ENCODE results near the gene NKD1. TPM values are rescaled to one million over a fixed set of nuclear protein-coding genes. Genes with fewer than 3 reads are reported as not detected.
A peak's percentile ranks its signal among the peaks of the same experiment; 100 is the strongest.

The NKD1 gene
- total RNA-seq, 8 experiments from 2014 or later = 0.13 to 20.0 (median 1.2) TPM

DNA sequence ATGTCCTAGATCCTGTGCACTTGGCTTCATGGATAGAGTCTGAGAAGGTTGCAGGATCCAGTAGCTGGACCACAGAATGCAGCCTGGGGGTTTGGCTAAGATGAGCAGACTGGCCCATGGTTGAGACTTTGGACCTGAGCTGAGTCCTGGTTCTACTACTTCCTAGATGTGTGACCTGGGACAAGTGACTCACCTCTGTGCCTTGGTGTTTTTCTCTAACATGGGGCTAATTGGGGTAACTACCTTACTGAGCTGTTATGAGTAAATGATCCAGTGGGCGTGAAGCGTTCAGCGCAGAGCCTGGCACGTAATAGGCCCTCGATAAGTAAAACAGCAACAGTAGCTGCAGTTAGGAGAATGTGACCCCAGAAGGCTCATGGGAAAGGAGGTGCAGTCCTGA lies 94.2 kb downstream of the NKD1 start:
- in situ Hi-C loops (cut with MboI; ENCODE audit: low pct_unique_long_range_greater_than_20kb in 2 of 9, low sequenced_read_pairs in 9 of 9, unreplicated experiment in 9 of 9) = no loop called here
- WGBS, 10 experiments = 92 to 100% (median 99%) methylated on average over 2 to 5 of the region's 5 CpGs; no CpG with 5 or more reads in 6 of the 10 experiments
- H3K27ac ChIP-seq = no peak overlapping the region
- no peak for ATAC-seq (replicated peaks in 6 of 8)
- peaks cover 10 to 12% of the 10 kb centered on the region in 2 donors for H3K4me1 ChIP-seq (replicated peaks in 1 of 2)
- no peak overlapping the region for H3K4me3 ChIP-seq

DNA sequence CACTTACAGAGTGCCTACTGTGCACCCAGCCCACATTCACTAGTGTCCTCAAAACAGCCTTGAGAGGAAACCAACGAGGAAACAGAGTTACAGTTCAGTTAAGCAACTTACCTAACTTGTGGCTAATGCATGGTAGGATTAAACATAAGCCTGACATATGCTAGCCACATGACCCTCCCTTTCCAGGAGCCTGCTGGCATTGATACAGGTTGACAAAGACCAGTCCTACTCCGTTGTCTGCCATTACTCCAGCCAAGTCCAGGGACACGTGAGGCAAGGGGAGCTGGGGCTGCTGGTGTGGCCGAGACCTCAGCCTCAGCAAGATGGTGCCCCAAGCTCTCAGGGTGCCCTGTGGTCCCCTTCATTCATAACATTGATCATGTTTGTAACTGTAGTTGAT lies 95.0 kb downstream of the NKD1 start:
- Histone ChIP-seq H3K4me1 (replicated peaks in 1 of 2) (peaks cover 10 to 12% of the 10 kb centered on the region in 2 donors), H3K27ac (no peak overlapping the region), H3K4me3 (no peak overlapping the region)
- no peak for ATAC-seq (replicated peaks in 6 of 8)
- 20 to 100% (median 92%) methylated on average over 1 to 4 of the region's 4 CpGs; no CpG with 5 or more reads in 6 of the 10 experiments for WGBS, 10 experiments
- in situ Hi-C loops (cut with MboI; ENCODE audit: low pct_unique_long_range_greater_than_20kb in 2 of 9, low sequenced_read_pairs in 9 of 9, unreplicated experiment in 9 of 9) = no loop called here

DNA sequence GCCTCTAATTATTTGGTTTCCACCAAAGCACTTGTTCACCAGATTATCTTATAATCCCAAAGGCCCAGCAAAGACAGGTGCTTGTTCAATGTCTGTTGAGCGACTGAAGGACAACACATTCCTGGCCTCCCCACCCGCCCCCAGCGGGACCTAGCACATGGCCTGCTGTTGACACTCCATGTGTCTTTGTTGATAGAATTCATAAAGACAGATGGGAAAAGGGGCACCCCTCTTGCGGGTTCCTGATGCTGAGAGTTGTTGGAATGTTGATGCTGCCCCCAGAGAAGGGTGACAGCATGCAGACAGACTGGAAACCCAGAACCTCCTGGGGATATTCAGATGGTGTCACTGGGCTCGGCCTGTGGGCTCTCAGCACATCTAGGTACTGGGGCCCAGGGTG lies 96.0 kb downstream of the NKD1 start:
- Histone ChIP-seq H3K27ac (no peak overlapping the region), H3K4me1 (replicated peaks in 1 of 2) (peaks cover 10 to 12% of the 10 kb centered on the region in 2 donors), H3K4me3 (no peak overlapping the region)
- no peak for ATAC-seq (replicated peaks in 6 of 8)
- WGBS, 10 experiments = 20 to 100% (median 80%) methylated on average over 1 to 4 of the region's 5 CpGs; no CpG with 5 or more reads in 5 of the 10 experiments
- in situ Hi-C loops (cut with MboI; ENCODE audit: low pct_unique_long_range_greater_than_20kb in 2 of 9, low sequenced_read_pairs in 9 of 9, unreplicated experiment in 9 of 9) = no loop called here

DNA sequence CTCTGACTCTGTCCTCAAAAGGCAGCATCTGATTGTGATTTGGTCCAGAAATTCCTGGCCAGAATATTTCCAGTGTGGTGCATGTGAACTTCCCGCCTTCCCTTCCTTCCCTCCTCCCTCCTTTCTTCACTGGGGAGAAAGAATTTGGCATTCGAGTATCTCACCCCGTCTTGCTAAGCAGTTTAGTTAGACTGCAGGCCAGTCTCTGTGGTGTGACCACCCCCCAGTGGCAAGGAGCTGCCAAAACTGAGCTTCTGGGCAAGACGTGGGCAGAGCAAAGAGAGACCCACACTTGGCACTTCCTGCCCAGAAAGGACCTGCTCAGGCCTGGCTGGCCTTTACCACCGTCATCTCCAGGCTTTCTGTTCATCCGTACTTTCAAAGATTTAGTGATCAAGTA lies 96.5 kb downstream of the NKD1 start:
- WGBS, 10 experiments = 0 to 69% (median 42%) methylated on average over 1 to 4 of the region's 6 CpGs; no CpG with 5 or more reads in 6 of the 10 experiments
- Histone ChIP-seq H3K4me1 (replicated peaks in 1 of 2) (peaks cover 10 to 12% of the 10 kb centered on the region in 2 donors), H3K4me3 (no peak overlapping the region), H3K27ac (no peak overlapping the region)
- in situ Hi-C loops (cut with MboI; ENCODE audit: low pct_unique_long_range_greater_than_20kb in 2 of 9, low sequenced_read_pairs in 9 of 9, unreplicated experiment in 9 of 9) = no loop called here
- peak in 3 of 8 experiments; percentile 46 to 79 (median 60) for ATAC-seq (replicated peaks in 6 of 8)

DNA sequence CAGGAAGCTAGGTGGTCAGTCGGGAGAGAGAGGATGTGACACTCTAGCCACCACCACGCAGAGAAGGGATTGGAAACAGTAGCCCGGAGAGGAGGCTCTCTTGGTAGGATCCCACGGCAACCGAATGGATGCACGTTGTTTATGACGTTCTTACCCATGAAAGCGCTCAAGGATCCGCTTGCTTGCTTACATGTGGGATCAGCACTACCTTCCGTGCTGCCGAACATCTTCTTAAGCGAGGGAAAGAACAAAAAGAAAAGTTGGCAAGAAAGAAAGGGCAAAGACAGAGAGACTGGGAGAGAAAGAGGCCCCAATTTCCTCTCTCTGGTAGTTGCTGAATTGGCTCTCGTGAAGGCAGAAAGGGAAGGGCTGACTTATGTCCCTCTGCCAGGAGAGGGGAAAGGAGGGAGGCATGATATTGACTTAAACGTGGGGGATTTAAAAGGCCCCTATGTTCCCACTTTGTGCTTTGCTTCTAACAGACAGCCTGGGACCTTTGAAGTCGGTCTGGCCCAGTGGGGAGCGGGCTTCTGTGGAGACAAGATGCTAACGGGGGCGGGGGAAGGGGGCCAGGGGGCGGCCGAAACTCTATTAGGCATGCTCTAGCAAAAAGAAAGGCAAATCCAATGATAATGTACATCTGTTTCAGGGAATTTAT lies 97.5 kb downstream of the NKD1 start:
- in situ Hi-C loops (cut with MboI; ENCODE audit: low pct_unique_long_range_greater_than_20kb in 2 of 9, low sequenced_read_pairs in 9 of 9, unreplicated experiment in 9 of 9) = no loop called here

DNA sequence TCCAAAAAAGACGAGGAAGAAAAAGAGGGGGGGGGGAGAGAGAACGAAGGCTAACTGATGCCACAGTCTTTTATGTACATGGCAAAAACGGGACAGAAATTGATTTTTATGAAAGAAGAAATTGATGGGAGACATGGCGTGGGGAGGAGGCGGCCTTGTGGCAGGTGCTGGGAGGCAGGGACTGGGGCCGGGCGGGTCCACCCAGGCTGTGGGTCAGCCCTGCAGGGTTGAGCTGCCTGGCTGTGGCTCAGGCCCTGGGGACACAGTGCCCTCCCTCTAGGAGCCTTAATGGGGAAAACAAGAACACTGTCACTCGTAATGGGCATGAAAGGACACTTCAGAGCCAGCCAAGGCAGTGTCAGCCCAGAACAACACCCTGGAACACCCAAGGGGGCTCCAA lies 98.1 kb downstream of the NKD1 start:
- H3K27ac ChIP-seq = no peak overlapping the region
- WGBS, 10 experiments = 0 to 60% (median 44%) methylated on average over 1 to 6 of the region's 8 CpGs; no CpG with 5 or more reads in 3 of the 10 experiments
- peaks cover 10 to 12% of the 10 kb centered on the region in 2 donors for H3K4me1 ChIP-seq (replicated peaks in 1 of 2)
- ATAC-seq (replicated peaks in 6 of 8) = peak in 3 of 8 experiments; percentile 23 to 31 (median 26)
- in situ Hi-C loops (cut with MboI; ENCODE audit: low pct_unique_long_range_greater_than_20kb in 2 of 9, low sequenced_read_pairs in 9 of 9, unreplicated experiment in 9 of 9) = no loop called here
- no peak overlapping the region for H3K4me3 ChIP-seq

More for the DNA sequence above, 97.5 kb downstream of the NKD1 start:
- peaks cover 10 to 12% of the 10 kb centered on the region in 2 donors for H3K4me1 ChIP-seq (replicated peaks in 1 of 2)
- no peak overlapping the region for H3K4me3 ChIP-seq
- 4 to 80% (median 39%) methylated on average over 3 to 13 of the region's 20 CpGs; no CpG with 5 or more reads in 2 of the 10 experiments for WGBS, 10 experiments
- no peak overlapping the region for H3K27ac ChIP-seq
- ATAC-seq (replicated peaks in 6 of 8) = peak in 4 of 8 experiments; percentile 17 to 80 (median 32)

DNA sequence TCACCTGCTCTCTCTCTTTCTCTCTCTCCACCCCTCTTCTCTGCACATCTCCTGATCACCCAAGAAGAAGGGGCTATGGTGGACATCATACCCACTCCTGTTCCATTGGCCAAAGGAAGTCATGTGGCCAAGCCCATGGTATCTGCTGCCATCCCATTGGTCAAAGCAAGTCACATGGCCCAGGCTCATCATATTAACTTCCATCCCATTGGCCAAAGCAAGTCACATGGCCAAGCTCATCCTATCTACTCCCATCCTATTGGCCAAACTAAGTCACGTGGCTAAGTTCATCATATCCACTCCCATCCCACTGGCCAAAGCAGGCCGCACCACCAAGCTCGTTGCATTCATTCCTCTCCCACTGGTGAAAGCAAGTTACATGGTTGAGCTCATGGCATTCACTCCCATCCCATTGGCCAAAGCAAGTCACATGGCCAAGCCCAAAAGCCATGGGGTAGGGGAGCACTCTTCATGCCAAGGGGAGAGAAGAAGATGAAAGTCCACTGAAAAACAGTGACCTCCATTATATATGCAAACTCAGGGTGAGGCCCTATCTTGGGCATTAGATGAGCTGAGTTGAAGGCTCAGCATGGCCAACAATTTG lies 103.7 kb downstream of the NKD1 start:
- Histone ChIP-seq H3K4me3 (no peak overlapping the region), H3K27ac (no peak overlapping the region), H3K4me1 (replicated peaks in 1 of 2) (no peaks in the 10 kb centered on the region)
- no peak for ATAC-seq (replicated peaks in 6 of 8)
- in situ Hi-C loops (cut with MboI; ENCODE audit: low pct_unique_long_range_greater_than_20kb in 2 of 9, low sequenced_read_pairs in 9 of 9, unreplicated experiment in 9 of 9) = loop anchor here in 5 of 9 experiments (25.0 kb wide), 3 partner anchors 265 to 440 kb away; partner anchors contain the start of gene BRD7 (in 1 of the 5)
- 60 to 100% (median 92%) methylated on average over 1 to 3 of the region's 3 CpGs; no CpG with 5 or more reads in 3 of the 10 experiments for WGBS, 10 experiments

DNA sequence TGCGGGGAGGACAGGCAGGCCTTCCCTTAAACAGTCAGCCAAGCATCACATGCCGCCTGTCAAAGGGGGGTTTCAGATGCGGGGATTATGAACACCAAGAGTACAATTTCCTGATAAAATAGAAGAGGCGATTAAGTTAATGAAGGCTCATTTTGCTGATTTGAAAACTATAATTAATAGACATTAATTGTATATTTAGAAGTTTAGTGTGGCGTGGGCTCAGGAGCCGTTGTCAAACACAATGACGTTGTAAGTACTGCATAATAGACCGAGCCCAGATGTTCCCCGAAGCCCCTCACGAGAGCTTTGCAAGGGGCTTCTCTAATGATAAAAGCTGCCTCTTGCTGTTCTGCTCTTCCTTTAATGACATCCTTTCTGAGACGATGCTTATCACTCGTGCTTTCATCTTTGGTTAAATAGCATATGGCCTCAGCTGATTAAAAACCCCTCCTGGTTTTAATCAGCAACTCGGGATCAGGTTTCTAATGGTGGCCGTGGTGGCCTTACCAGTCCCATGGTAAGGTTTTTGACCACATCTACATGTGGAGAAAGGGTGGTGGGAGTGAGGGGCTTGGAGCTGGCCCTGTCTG lies 104.7 kb downstream of the NKD1 start:
- in situ Hi-C loops (cut with MboI; ENCODE audit: low pct_unique_long_range_greater_than_20kb in 2 of 9, low sequenced_read_pairs in 9 of 9, unreplicated experiment in 9 of 9) = loop anchor here in 5 of 9 experiments (25.0 kb wide), 3 partner anchors 266 to 441 kb away; partner anchors contain the start of gene BRD7 (in 1 of the 5)
- WGBS, 10 experiments = 20 to 73% (median 56%) methylated on average over 2 to 14 of the region's 14 CpGs; no CpG with 5 or more reads in 1 of the 10 experiments
- Histone ChIP-seq H3K27ac (no peak overlapping the region), H3K4me3 (no peak overlapping the region), H3K4me1 (replicated peaks in 1 of 2) (no peaks in the 10 kb centered on the region)
- ATAC-seq (replicated peaks in 6 of 8) = no peak

DNA sequence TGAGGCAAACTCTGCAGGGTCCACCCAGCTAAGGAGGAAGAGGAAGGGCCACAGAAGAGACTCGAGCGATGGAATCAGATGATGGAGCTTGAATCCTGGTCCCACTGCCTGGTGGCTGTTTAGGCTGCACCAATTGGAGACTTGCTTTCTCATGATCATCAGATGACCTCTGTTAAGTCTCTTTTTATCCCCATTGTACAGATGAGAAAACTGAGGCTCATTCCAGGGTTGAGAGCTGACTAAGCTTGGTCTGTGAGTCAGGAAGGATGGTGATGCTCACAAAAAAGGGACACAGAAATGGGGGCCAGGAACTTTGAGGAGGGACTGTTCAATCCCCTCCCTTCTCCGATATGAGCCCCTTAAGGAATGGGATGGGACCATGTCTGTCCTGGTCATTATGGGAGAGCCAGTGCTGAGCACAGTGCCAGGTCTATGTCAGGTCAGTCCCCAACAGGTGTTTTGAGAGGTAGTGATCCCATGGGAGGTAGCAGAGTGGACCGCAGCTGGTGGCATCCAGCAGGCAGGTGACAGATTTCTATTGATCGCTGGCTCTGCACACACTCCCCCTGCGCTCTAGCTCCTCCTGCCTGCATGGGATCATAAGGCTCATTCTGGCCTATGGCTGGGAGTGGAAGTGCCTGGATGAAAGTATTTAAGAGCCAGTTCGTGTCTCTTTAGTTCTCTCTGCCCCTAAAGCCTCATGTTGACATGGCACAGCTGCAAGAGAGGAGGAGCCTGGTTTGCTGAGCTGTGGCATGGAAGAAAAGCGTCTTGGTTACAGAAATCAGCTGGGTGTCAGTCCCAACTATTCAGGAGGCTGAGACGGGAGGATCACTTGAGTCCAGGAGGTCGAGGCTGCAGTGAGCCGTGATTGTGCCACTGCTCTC lies 105.7 kb downstream of the NKD1 start:
- Histone ChIP-seq H3K4me3 (no peak overlapping the region), H3K27ac (no peak overlapping the region), H3K4me1 (replicated peaks in 1 of 2) (no peaks in the 10 kb centered on the region)
- 30 to 85% (median 65%) methylated on average over 1 to 5 of the region's 11 CpGs; no CpG with 5 or more reads in 3 of the 10 experiments for WGBS, 10 experiments
- in situ Hi-C loops (cut with MboI; ENCODE audit: low pct_unique_long_range_greater_than_20kb in 2 of 9, low sequenced_read_pairs in 9 of 9, unreplicated experiment in 9 of 9) = loop anchor here in 5 of 9 experiments (25.0 kb wide), 3 partner anchors 267 to 442 kb away; partner anchors contain the start of gene BRD7 (in 1 of the 5)
- no peak for ATAC-seq (replicated peaks in 6 of 8)

DNA sequence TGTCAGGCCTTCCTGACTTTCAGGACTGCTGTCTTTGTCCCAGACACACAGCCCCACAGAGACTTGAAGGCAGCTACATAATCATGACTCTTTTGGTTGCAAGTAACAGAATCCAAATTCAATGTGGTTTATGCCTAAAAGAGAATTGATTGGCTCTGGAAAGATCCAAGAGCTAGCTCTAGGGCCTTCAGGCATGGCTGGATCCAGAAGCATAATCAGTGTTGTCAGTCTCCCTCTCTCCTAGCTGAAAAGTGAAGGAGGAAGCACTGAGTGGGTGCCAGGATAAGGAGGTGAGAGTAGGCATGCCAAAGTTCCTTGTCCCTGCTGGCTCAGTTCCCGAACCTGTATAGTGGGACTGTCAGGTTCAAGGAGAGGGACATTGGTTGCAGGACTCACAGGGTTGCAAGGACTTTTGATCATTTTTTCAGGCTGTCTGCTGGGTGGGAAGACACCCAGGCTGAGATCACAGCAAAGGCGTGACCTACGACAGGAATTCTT lies 107.4 kb downstream of the NKD1 start:
- no peak overlapping the region for H3K27ac ChIP-seq
- in situ Hi-C loops (cut with MboI; ENCODE audit: low pct_unique_long_range_greater_than_20kb in 2 of 9, low sequenced_read_pairs in 9 of 9, unreplicated experiment in 9 of 9) = loop anchor here in 5 of 9 experiments (25.0 kb wide), 3 partner anchors 268 to 443 kb away; partner anchors contain the start of gene BRD7 (in 1 of the 5)
- 24 to 100% (median 72%) methylated on average over 1 to 3 of the region's 3 CpGs; no CpG with 5 or more reads in 5 of the 10 experiments for WGBS, 10 experiments

DNA sequence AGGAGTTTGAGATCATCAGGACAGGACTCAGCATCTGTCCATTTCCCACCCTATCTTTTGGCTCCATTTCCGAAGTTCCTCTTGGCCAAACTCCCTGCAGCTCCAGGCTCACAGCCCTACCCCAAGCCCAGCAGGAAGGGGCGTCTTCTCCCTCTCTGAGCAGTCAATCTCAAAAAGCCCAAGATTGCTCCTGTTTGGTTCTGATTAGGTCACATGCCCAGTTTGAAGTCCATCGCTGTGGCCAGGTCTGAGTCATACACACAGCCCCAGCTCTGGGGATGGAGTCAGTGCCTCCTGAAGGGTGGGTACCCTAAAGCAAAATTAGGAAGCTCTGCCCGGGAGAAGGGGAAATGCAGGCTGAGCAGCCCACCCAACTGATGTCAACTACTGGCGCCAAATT lies 109.0 kb downstream of the NKD1 start:
- Histone ChIP-seq H3K4me3 (no peak overlapping the region), H3K27ac (no peak overlapping the region), H3K4me1 (replicated peaks in 1 of 2) (no peaks in the 10 kb centered on the region)
- in situ Hi-C loops (cut with MboI; ENCODE audit: low pct_unique_long_range_greater_than_20kb in 2 of 9, low sequenced_read_pairs in 9 of 9, unreplicated experiment in 9 of 9) = loop anchor here in 5 of 9 experiments (25.0 kb wide), 3 partner anchors 270 to 445 kb away; partner anchors contain the start of gene BRD7 (in 1 of the 5)
- peak in 6 of 8 experiments; percentile 21 to 71 (median 54) for ATAC-seq (replicated peaks in 6 of 8)
- 0 to 100% (median 69%) methylated on average over 1 to 3 of the region's 5 CpGs; no CpG with 5 or more reads in 3 of the 10 experiments for WGBS, 10 experiments

More for the DNA sequence above, 107.4 kb downstream of the NKD1 start:
- no peak for ATAC-seq (replicated peaks in 6 of 8)
- H3K4me1 ChIP-seq (replicated peaks in 1 of 2) = no peaks in the 10 kb centered on the region
- H3K4me3 ChIP-seq = no peak overlapping the region

DNA sequence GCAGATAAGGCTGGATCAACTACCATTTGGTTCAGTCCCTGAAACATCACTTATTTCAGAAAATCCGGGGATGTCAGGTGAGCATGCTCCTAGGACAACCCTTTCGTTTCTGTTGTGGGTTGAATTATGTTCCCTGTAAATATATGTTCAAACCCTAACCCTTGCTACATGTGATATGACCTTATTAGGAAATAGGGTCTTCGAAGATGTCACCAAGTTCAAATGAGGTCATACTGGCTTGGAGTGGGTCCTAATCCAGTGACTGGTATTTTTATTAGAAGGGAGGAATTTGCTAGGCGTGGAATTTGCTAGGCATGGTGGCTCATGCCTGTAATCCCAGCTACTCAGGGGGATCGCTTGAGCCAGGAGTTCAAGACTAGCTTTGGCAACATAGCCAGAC lies 111.6 kb downstream of the NKD1 start:
- no peak overlapping the region for H3K27ac ChIP-seq
- ATAC-seq (replicated peaks in 6 of 8) = no peak
- 0 to 100% (median 93%) methylated on average over 1 to 4 of the region's 5 CpGs; no CpG with 5 or more reads in 1 of the 10 experiments for WGBS, 10 experiments
- no peaks in the 10 kb centered on the region for H3K4me1 ChIP-seq (replicated peaks in 1 of 2)
- in situ Hi-C loops (cut with MboI; ENCODE audit: low pct_unique_long_range_greater_than_20kb in 2 of 9, low sequenced_read_pairs in 9 of 9, unreplicated experiment in 9 of 9) = loop anchor here in 5 of 9 experiments (25.0 kb wide), 3 partner anchors 273 to 448 kb away; partner anchors contain the start of gene BRD7 (in 1 of the 5)
- no peak overlapping the region for H3K4me3 ChIP-seq

Data from motor neuron (in vitro differentiated cells).